ENCODE data around the gene C20orf144.

The C20orf144 gene

GRCh38 chr20:33650111-33650752 lies 11.9 kb upstream of the C20orf144 start:
- DNase-seq: no peak

GRCh38 chr20:33650753-33651561 lies 11.2 kb upstream of the C20orf144 start:
- no peak for DNase-seq

- DNase-seq: no peak
Measured at GRCh38 chr20:33651562-33652048, 10.5 kb upstream of the C20orf144 start.

GRCh38 chr20:33653218-33653899 lies 8.8 kb upstream of the C20orf144 start:
- DNase-seq: peak; percentile 10 to 15

- DNase-seq: no peak
Measured at GRCh38 chr20:33653900-33654596, 8.1 kb upstream of the C20orf144 start.

GRCh38 chr20:33654680-33655161 lies 7.4 kb upstream of the C20orf144 start:
- no peak for DNase-seq

GRCh38 chr20:33655164-33655563 lies 7.0 kb upstream of the C20orf144 start:
- DNase-seq: no peak

GRCh38 chr20:33656010-33656782 lies 5.9 kb upstream of the C20orf144 start:
- no peak for DNase-seq

- no peak for DNase-seq
Measured at GRCh38 chr20:33656783-33657703, 5.1 kb upstream of the C20orf144 start.

- DNase-seq: no peak
Measured at GRCh38 chr20:33657704-33658095, 4.4 kb upstream of the C20orf144 start.

- DNase-seq: no peak
Measured at GRCh38 chr20:33658510-33658909, 3.6 kb upstream of the C20orf144 start.

GRCh38 chr20:33658929-33659328 lies 3.2 kb upstream of the C20orf144 start:
- DNase-seq: no peak

- DNase-seq: no peak
Measured at GRCh38 chr20:33659341-33660034, 2.6 kb upstream of the C20orf144 start.

- no peak for DNase-seq
Measured at GRCh38 chr20:33660035-33660684, 2.0 kb upstream of the C20orf144 start.

- no peak for DNase-seq
Measured at GRCh38 chr20:33660685-33661058, 1.5 kb upstream of the C20orf144 start.

- peak; percentile 67 to 81 for DNase-seq
Measured at GRCh38 chr20:33663161-33664084, 1.3 kb downstream of the C20orf144 start.

GRCh38 chr20:33664085-33664761 lies 2.1 kb downstream of the C20orf144 start:
- DNase-seq: no peak

- no peak for DNase-seq
Measured at GRCh38 chr20:33664762-33665144, 2.6 kb downstream of the C20orf144 start.
